ENCODE measurements around the gene SEPTIN1. TPM values are rescaled to one million over a fixed set of nuclear protein-coding genes. Genes with fewer than 3 reads are reported as not detected.
"Not testable (repeated sequence)": the region's sequence is repeated elsewhere in the genome, so short reads cannot be mapped to it uniquely, and the experiment has no call there.

Gene SEPTIN1
- total RNA-seq, 2 experiments from 2014 or later, result 155 to 159 TPM

DNA sequence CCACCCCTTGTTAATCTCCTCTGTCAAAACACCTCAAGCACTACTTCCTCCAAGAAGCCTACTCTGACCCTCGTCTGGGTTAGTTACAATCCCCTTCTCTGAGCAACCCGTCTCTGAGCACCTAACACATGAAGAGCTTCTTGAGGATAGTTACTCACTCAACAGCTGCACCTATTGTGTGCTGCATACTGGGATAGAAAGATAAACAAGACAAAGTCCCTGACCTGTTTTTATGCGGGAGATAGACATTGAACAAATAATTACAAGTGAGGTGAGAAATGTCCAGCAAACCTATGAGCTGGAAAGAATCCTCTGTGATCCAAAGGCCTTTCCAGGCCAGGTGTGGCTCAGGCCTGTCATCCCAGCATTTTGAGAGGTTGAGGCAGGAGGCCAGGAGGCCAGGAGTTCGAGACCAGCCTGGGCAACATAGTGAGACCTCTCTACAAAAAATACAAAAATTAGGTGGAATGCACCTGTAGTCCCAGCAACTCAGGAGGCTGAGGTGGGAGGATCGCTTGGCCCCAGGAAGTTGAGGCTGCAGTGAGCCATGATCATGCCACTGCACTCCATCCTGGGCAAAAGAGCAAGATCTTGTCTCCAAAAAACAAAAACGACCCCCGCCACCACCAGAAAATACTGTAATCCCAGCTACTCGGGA lies 19.5 kb upstream of the SEPTIN1 start:
- ChIA-PET POLR2A (no interaction called here), CTCF (interaction anchor here (1.0 to 1.3 kb wide), 3 partner anchors 9 to 28 kb away, joined by 3 to 5 read pairs (median 3); partner anchors contain the start of genes DCTPP1 and SEPTIN1)
- ATAC-seq (no peak), DNase-seq (no peak)
- Mint-ChIP-seq H3K4me3 (peak overlapping the region; percentile 75), H3K36me3 (ENCODE audit: low read depth) (peaks cover 17% of the 10 kb centered on the region), H3K4me1 (peaks cover 23% of the 10 kb centered on the region), H3K27ac (peak overlapping the region; percentile 13), H3K9me3 (ENCODE audit: low read depth) (no peaks in the 10 kb centered on the region), H3K27me3 (peaks cover 2% of the 10 kb centered on the region)
- intact Hi-C loops (cut with DNase I, micrococcal nuclease), result loop anchor here in 1 of 2 experiments (10.0 kb wide), 2 partner anchors 287 to 337 kb away; partner anchors contain the start of genes ALDOA and GDPD3

DNA sequence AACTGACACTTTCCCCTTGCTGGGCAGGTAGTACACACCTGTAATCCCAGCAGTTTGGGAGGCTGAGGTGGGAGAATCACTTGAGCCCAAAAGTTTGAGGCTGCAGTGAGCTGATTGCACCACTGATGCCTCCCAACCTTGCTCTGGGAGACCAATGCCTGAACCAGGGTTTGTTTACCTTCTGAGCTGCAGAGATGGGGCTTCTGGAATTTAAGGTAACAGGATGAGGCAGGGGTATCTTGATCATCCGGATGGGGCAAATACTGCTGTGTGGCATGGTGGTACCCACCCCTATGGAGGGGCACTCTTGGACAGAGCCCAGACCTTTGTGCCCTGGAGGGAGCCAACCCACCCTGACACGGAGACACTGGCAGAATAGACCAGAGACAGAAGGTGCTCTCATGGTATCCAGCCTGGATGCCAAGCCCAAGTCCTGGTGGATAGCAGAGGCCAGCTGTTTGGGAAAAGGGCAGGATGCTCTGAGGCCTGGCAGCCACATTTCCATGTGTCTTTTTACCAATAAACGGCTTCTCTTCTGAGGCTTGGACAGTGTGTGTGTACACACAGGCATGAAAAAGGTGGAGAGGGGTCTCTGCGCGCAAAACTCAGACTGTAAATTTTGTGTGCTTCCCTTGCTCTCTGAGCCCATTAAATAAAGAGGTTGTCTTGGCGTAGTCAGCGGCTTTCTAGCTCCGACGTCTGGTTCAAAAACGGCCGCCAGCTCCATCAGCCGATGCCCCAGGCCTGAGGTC lies 17.2 kb upstream of the SEPTIN1 start:
- peak overlapping the region; percentile 89 for H3K27ac Mint-ChIP-seq
- CTCF ChIA-PET, result interaction anchor here (0.5 to 1.3 kb wide), 5 partner anchors 10 to 247 kb away, joined by 3 to 5 read pairs (median 3); partner anchors contain the start of gene SEPTIN1
- POLR2A ChIA-PET, result no interaction called here
- ATAC-seq (no peak), DNase-seq (no peak)
- no peaks in the 10 kb centered on the region for H3K9me3 Mint-ChIP-seq (ENCODE audit: low read depth)
- intact Hi-C loops (cut with DNase I, micrococcal nuclease), result loop anchor here (1.0 to 10.0 kb wide), 4 partner anchors 21 to 335 kb away; partner anchors contain the start of genes ALDOA (in 1 of the 2) and GDPD3 (in 1 of the 2)
- peak overlapping the region; percentile 75 for H3K4me3 Mint-ChIP-seq
- H3K36me3 Mint-ChIP-seq (ENCODE audit: low read depth), result peaks cover 17% of the 10 kb centered on the region
- H3K27me3 Mint-ChIP-seq, result no peaks in the 10 kb centered on the region
- peaks cover 32% of the 10 kb centered on the region for H3K4me1 Mint-ChIP-seq

DNA sequence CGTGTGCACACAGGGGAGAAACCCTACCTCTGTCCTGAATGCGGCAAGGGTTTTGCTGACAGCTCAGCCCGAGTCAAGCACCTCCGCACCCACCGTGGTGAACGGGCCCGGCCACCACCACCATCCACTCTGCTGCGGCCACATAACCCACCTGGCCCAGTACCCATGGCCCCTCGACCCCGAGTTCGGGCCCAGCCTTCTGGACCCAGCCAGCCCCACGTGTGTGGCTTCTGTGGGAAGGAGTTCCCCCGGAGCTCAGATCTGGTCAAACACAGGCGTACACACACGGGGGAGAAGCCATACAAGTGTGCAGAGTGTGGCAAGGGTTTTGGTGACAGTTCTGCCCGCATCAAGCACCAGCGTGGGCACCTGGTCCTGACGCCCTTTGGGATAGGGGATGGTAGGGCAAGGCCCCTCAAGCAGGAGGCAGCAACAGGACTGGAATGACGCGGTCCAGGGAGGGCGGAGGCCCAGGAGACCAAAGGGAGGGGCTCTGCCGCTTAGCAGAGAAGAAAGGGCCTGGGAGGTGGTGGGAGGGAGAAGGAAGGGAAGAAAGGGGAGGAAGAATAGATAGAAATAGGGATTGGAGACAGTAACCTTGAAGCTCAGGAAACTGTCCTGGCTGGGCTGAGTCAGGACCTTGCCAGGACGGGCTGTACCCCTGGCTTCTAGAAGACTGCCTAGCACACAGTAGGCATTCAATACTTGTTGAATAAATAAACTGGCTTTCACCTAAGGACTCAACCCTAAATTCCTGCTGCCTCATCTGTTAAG lies 16.5 kb upstream of the SEPTIN1 start:
- CTCF ChIA-PET, result interaction anchor here (0.5 to 1.3 kb wide), 5 partner anchors 9 to 247 kb away, joined by 3 to 5 read pairs (median 3); partner anchors contain the start of genes SEPTIN1 and ZNF771

DNA sequence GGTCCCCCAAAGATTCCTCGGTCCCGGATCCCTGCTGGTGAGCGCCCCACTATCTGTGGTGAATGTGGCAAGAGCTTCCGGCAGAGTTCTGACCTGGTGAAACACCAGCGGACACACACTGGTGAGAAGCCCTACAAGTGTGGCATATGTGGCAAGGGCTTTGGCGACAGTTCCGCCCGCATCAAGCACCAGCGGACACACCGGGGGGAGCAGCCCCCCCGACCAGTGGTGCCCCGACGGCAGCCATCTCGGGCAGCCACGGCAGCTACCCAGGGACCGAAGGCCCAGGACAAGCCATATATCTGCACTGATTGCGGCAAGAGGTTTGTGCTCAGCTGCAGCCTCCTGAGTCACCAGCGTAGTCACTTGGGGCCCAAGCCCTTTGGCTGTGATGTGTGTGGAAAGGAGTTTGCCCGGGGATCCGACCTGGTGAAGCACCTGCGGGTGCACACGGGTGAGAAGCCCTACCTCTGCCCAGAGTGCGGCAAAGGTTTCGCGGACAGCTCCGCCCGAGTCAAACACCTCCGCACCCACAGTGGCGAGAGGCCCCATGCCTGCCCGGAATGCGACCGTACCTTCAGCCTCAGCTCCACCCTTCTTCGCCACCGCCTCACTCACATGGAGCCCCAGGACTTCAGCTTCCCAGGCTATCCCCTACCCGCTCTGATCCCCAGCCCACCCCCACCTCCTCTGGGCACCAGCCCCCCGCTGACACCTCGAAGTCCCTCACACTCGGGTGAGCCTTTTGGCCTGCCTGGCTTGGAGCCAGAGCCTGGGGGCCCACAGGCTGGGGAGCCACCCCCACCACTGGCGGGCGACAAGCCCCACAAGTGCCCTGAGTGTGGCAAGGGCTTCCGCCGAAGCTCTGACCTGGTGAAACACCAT lies 15.7 kb upstream of the SEPTIN1 start:
- CTCF ChIA-PET, result interaction anchor here (1.0 to 1.7 kb wide), 2 partner anchors 10 to 12 kb away, joined by 3 to 6 read pairs; partner anchors contain the start of gene ZNF771
- H3K4me3 Mint-ChIP-seq, result no peak overlapping the region
- POLR2A ChIA-PET, result no interaction called here
- H3K27ac Mint-ChIP-seq, result no peak overlapping the region
- H3K9me3 Mint-ChIP-seq (ENCODE audit: low read depth), result no peaks in the 10 kb centered on the region
- intact Hi-C loops (cut with DNase I, micrococcal nuclease), result no loop called here
- peaks cover 17% of the 10 kb centered on the region for H3K36me3 Mint-ChIP-seq (ENCODE audit: low read depth)
- ATAC-seq, result no peak
- H3K27me3 Mint-ChIP-seq, result no peaks in the 10 kb centered on the region
- DNase-seq, result no peak
- peaks cover 35% of the 10 kb centered on the region for H3K4me1 Mint-ChIP-seq

More for the DNA sequence above, 16.5 kb upstream of the SEPTIN1 start:
- H3K36me3 Mint-ChIP-seq (ENCODE audit: low read depth), result peaks cover 17% of the 10 kb centered on the region
- no peak overlapping the region for H3K27ac Mint-ChIP-seq
- ATAC-seq, result no peak
- H3K4me3 Mint-ChIP-seq, result no peak overlapping the region
- no peaks in the 10 kb centered on the region for H3K9me3 Mint-ChIP-seq (ENCODE audit: low read depth)
- H3K4me1 Mint-ChIP-seq, result peaks cover 35% of the 10 kb centered on the region
- POLR2A ChIA-PET, result no interaction called here
- intact Hi-C loops (cut with DNase I, micrococcal nuclease), result no loop called here
- H3K27me3 Mint-ChIP-seq, result no peaks in the 10 kb centered on the region
- DNase-seq, result no peak

DNA sequence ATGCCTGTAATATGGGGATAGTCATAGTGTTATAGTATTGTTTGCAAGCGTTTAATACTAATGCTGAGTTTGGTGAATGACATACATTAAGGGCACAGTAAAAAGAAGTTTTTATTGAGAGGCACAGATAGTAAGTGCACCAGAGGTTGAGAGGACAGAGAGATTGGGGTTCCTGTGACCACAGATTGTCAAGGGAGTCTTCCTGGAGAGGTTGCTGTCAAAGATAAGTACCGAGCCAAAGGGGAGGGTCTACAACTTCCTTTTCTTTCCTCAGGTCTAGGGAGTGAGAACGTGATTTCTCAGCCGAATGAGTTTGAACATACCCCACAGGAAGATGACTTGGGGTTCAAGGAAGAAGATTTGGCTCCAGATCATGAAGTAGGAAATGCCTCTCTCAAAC lies 14.7 kb upstream of the SEPTIN1 start:
- POLR2A ChIA-PET, result no interaction called here
- DNase-seq (no peak), ATAC-seq (no peak)
- H3K27me3 Mint-ChIP-seq, result no peaks in the 10 kb centered on the region
- peaks cover 17% of the 10 kb centered on the region for H3K36me3 Mint-ChIP-seq (ENCODE audit: low read depth)
- H3K4me1 Mint-ChIP-seq, result peaks cover 35% of the 10 kb centered on the region
- peak overlapping the region; percentile 81 for H3K4me3 Mint-ChIP-seq
- CTCF ChIA-PET, result interaction anchor here (1.7 to 2.6 kb wide), 2 partner anchors 13 to 14 kb away, joined by 6 to 18 read pairs; partner anchors contain the start of gene SEPTIN1
- intact Hi-C loops (cut with DNase I, micrococcal nuclease), result no loop called here
- H3K9me3 Mint-ChIP-seq (ENCODE audit: low read depth), result no peaks in the 10 kb centered on the region
- no peak overlapping the region for H3K27ac Mint-ChIP-seq

DNA sequence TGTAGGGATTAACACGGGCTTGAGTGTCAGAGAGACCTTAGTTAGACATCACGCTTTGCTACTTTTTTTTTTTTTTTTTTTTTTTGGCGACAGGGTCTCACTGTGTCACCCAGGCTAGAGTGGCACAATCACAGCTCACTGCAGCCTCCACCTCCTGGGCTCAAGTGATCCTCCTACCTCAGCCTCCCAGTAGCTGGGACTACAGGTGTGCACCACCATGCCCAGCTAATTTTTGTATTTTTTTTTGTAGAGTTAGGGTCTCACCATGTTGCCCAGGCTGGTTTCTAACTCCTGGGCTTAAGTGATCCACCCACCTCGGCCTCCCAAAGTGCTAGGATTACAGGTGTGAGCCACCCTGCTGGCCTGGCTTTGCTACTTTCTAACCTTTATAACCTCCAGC lies 14.3 kb upstream of the SEPTIN1 start:
- H3K27ac Mint-ChIP-seq; DNase-seq; POLR2A ChIA-PET; intact Hi-C loops (cut with DNase I, micrococcal nuclease); H3K27me3 Mint-ChIP-seq; ATAC-seq; H3K9me3 Mint-ChIP-seq (ENCODE audit: low read depth): not testable (repeated sequence)
- Mint-ChIP-seq H3K4me1 (peaks cover 34% of the 10 kb centered on the region), H3K36me3 (ENCODE audit: low read depth) (peaks cover 17% of the 10 kb centered on the region), H3K4me3 (peak overlapping the region; percentile 81)
- CTCF ChIA-PET, result interaction anchor here (1.1 to 3.0 kb wide), 5 partner anchors 10 to 199 kb away, joined by 3 to 18 read pairs (median 9); partner anchors contain the start of genes SEPTIN1 and ZNF771

DNA sequence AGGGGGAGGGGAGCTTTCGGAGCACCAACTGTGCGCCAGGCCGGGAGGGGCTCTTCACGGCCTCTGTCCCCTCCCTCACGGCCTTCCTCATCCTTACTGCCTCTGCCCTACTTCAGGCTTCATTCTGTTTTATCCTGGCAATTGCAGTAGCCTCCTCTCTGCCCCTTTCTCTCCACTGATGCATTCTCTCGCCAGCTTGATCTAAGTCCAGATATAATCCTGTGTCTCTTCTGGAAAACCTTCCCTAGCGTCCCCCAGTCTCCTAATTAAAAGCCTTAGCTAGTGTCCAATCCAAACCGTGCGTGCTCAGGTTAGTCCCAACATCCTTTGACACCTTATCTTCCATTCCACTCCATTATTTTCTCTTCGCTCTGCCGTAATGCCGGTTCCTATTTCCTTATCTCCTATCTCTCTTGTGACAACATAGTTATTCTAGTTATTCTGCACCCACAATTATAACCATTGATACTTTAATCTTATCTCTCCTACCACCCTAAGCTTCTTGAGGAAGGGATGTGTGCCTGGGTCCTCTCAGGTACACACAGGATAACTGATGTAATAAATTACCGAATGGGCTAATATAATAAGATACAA lies 13.7 kb upstream of the SEPTIN1 start:
- ChIA-PET CTCF (interaction anchor here (0.6 to 3.0 kb wide), 10 partner anchors 11 to 284 kb away, joined by 3 to 18 read pairs (median 4); partner anchors contain the start of genes SEPTIN1 and ZNF771), POLR2A (interaction anchor here (0.6 to 1.7 kb wide), 2 partner anchors 11 to 25 kb away, joined by 4 to 8 read pairs; partner anchors contain the start of gene ZNF771)
- no peaks in the 10 kb centered on the region for H3K9me3 Mint-ChIP-seq (ENCODE audit: low read depth)
- H3K4me1 Mint-ChIP-seq, result peaks cover 32% of the 10 kb centered on the region
- peak overlapping the region; percentile 48 for H3K27ac Mint-ChIP-seq
- DNase-seq (no peak), ATAC-seq (peak; percentile 10)
- intact Hi-C loops (cut with DNase I, micrococcal nuclease), result loop anchor here (1.0 to 2.0 kb wide), 5 partner anchors 11 to 41 kb away; partner anchors contain the start of genes CD2BP2 (in 1 of the 2), SEPTIN1 (in 1 of the 2) and ZNF771 (in 1 of the 2)
- H3K27me3 Mint-ChIP-seq, result no peaks in the 10 kb centered on the region
- peaks cover 17% of the 10 kb centered on the region for H3K36me3 Mint-ChIP-seq (ENCODE audit: low read depth)
- peak overlapping the region; percentile 81 for H3K4me3 Mint-ChIP-seq

DNA sequence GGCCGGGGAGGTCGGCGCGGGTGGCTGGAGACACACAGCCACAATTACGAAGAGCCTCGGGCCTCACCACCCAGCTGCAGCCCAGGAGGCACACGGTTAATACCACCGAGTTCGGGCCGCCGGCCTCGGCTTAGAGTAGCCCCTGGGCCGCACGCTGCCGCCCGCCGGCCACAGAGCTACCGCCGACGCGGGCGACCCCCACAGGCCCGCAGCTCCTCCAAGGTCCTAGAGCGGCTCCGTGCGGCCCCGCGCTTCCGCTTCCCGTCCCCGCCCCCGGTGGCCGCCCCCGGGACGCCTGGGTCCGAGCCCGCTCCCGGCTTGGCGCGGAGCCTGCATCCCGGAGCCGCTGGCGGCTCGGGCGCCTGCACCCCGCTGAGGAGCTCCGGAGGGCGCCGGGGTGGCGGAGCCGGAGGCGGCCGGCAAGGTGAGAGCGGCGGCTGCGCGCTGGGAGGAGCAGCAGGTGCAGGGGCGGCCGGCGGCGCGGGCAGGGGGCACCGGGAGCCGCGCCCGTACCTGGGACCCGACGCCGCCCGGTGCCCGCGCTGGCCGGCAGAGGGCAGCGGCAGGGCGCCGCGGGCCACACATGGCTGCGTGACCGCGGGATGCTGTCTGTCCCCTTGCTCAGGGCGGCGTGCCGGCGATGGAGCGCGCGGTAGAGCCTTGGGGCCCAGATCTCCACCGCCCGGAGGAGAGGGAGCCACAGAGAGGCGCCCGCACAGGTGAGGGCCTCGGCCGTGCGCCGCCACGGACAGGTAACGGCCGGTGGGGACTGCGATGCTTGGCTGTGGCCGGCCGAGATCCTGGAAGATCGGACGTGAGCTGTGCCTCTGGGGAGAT lies 13.0 kb upstream of the SEPTIN1 start, which contains the start of gene ZNF48:
Gene ZNF48 (plus strand): TSS at position 266 of the 837 bp plus-strand sequence. CDS start 375 bp downstream, at position 641.
- intact Hi-C loops (cut with DNase I, micrococcal nuclease), result loop anchor here (1.0 to 2.0 kb wide), 5 partner anchors 12 to 40 kb away; partner anchors contain the start of genes CD2BP2 (in 1 of the 2), SEPTIN1 (in 1 of the 2) and ZNF771 (in 1 of the 2)
- ATAC-seq, result peak; percentile 61
- peak within 1 kb of the TSS; percentile 81 for H3K4me3 Mint-ChIP-seq
- peak; percentile 67 for DNase-seq
- POLR2A ChIA-PET, result interaction anchor here (0.6 to 1.7 kb wide), 2 partner anchors 12 to 24 kb away, joined by 4 to 8 read pairs; partner anchors contain the start of gene ZNF771
- H3K27ac Mint-ChIP-seq, result peak within 1 kb of the TSS; percentile 48
- H3K9me3 Mint-ChIP-seq (ENCODE audit: low read depth), result no peaks in the 10 kb centered on the region
- H3K36me3 Mint-ChIP-seq (ENCODE audit: low read depth), result peaks cover 17% of the 10 kb centered on the region
- CTCF ChIA-PET, result interaction anchor here (0.5 to 3.0 kb wide), 13 partner anchors 11 to 315 kb away, joined by 3 to 18 read pairs (median 3); partner anchors contain the start of genes ITGAL, SEPTIN1 and ZNF771
- no peaks in the 10 kb centered on the region for H3K27me3 Mint-ChIP-seq
- peaks cover 28% of the 10 kb centered on the region for H3K4me1 Mint-ChIP-seq

Measured in activated CD4-positive, alpha-beta T cell treated with anti-CD3 and anti-CD28 coated beads for 36 hours (primary cell).